KOPT-K1 (cell line): ENCODE results near the gene GSTA2.

Source experiments
- H3K27ac ChIP-seq: fragments of 200-600 bp; sonication (generic); 2 replicates; pipeline ENCODE4 v1.5.1; 2016; ENCODE audit warnings: antibody characterized with exemption, mild to moderate bottlenecking, low read depth, low read length; ENCODE audit not compliant: poor library complexity, severe bottlenecking
- H3K36me3 ChIP-seq: fragments of 200-600 bp; sonication (generic); 2 replicates; pipeline ENCODE4 v1.5.1; 2017; ENCODE audit warnings: antibody characterized with exemption, mild to moderate bottlenecking, low read length, moderate library complexity; ENCODE audit not compliant: insufficient read depth
- H3K9me3 ChIP-seq: fragments of 200-600 bp; sonication (generic); 2 replicates; pipeline ENCODE4 v1.5.1; 2017; ENCODE audit warnings: antibody characterized with exemption, low read length, mild to moderate bottlenecking; ENCODE audit not compliant: insufficient read depth, poor library complexity, severe bottlenecking

GSTA2 gene

GRCh38 chr6:52741872-52742271, 21.4 kb downstream of the GSTA2 start:
- H3K36me3 ChIP-seq, result no peaks in the 10 kb centered on the region
- H3K27ac ChIP-seq, result no peak overlapping the region
- H3K9me3 ChIP-seq, result no peaks in the 10 kb centered on the region

- Histone ChIP-seq H3K27ac (no peak overlapping the region), H3K9me3 (no peaks in the 10 kb centered on the region), H3K36me3 (no peaks in the 10 kb centered on the region)
Measured at GRCh38 chr6:52739627-52740026, 23.6 kb downstream of the GSTA2 start.

DNA sequence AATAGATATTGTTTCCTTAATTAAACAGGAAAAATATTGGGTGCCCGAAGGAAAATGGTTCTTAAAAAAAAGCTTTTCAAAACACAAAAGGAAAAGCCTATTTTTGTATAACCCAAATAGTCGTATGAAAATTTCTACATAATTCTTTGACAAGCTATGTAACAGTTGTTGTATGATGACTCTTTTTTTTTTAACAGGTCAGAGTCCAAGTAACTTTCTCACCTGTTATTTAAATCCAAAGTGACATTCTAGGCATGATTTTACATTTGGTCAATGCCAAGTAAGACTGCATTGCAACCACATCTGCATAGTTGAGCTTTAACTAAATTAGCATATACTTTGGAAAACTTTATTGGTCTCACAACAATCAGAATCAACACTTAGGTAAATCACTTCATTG, 24.1 kb downstream of the GSTA2 start:
- Histone ChIP-seq H3K9me3 (no peaks in the 10 kb centered on the region), H3K36me3 (no peaks in the 10 kb centered on the region), H3K27ac (no peak overlapping the region)

DNA sequence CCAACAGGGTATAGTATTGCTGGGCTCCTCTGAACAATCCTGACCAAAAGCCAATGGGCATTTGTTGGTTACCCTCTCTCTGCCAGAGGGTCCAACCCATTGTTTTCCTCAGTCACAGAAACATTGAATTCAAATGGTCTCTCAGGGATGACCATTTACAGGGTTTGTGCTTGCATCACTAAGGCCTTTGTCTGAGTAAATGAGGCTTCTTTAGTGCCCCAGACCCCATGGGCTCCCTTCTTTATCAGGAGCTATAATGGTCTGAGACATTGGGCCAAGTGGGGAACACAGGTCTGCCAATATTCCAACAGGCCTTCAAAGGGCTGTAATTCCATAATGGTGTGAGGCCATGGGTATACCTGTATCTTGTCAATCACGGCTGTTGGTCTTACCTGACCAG, 27.1 kb downstream of the GSTA2 start:
- Histone ChIP-seq H3K36me3 (no peaks in the 10 kb centered on the region), H3K27ac (no peak overlapping the region), H3K9me3 (no peaks in the 10 kb centered on the region)

GRCh38 chr6:52735071-52735470, 28.2 kb downstream of the GSTA2 start:
- Histone ChIP-seq H3K36me3 (no peaks in the 10 kb centered on the region), H3K27ac (no peak overlapping the region), H3K9me3 (no peaks in the 10 kb centered on the region)

DNA sequence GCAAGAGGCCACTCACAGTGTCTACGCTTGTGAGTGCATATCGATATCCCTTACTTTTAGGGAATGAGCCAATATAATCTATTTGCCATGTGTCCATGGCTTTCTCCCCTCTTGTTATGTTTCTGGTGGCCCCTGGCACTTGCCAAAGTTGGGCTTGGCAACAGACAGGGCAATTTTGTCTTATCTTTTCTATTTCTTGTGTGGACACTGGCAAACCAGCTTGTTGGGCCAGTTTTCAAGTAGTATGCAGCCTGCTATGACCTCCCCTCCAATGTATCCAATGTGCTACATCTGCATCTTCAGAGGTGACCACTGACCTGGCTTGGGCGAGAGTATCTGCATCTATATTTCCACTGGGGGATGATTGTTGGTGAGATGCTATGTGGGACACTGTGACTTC, 29.2 kb downstream of the GSTA2 start:
- Histone ChIP-seq H3K27ac (no peak overlapping the region), H3K9me3 (no peaks in the 10 kb centered on the region), H3K36me3 (no peaks in the 10 kb centered on the region)

GRCh38 chr6:52733172-52733571, 30.1 kb downstream of the GSTA2 start:
- Histone ChIP-seq H3K36me3 (no peaks in the 10 kb centered on the region), H3K9me3 (no peaks in the 10 kb centered on the region), H3K27ac (no peak overlapping the region)

GRCh38 chr6:52731719-52732118, 31.6 kb downstream of the GSTA2 start:
- H3K27ac ChIP-seq, result no peak overlapping the region

GRCh38 chr6:52729576-52729975, 33.7 kb downstream of the GSTA2 start:
- no peak overlapping the region for H3K27ac ChIP-seq
- H3K36me3 ChIP-seq, result no peaks in the 10 kb centered on the region
- H3K9me3 ChIP-seq, result no peaks in the 10 kb centered on the region

More at GRCh38 chr6:52731719-52732118, 31.6 kb downstream of the GSTA2 start:
- H3K9me3 ChIP-seq, result no peaks in the 10 kb centered on the region
- no peaks in the 10 kb centered on the region for H3K36me3 ChIP-seq

DNA sequence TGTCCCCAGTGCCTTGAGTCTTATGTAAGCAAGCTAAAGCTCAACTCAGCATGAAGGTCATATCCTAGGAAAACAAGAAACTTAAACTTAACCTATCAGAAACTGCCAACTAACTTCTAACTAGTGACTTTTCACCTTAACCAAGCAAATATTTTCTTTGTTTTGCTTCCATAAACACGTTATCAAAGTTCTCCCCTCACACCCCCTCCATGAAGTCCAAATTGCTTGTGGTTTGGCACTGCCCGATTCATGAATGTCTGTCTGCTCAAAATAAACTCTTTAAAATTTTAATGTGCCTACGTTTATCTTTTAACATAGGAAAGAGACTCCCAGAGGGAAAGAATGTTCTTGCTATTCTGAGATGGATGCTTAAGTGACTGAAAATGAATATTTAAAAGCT, 34.9 kb downstream of the GSTA2 start:
- Histone ChIP-seq H3K36me3 (no peaks in the 10 kb centered on the region), H3K27ac (no peak overlapping the region), H3K9me3 (no peaks in the 10 kb centered on the region)

GRCh38 chr6:52727908-52728307, 35.4 kb downstream of the GSTA2 start:
- H3K36me3 ChIP-seq, result no peaks in the 10 kb centered on the region
- H3K27ac ChIP-seq, result no peak overlapping the region
- no peaks in the 10 kb centered on the region for H3K9me3 ChIP-seq

DNA sequence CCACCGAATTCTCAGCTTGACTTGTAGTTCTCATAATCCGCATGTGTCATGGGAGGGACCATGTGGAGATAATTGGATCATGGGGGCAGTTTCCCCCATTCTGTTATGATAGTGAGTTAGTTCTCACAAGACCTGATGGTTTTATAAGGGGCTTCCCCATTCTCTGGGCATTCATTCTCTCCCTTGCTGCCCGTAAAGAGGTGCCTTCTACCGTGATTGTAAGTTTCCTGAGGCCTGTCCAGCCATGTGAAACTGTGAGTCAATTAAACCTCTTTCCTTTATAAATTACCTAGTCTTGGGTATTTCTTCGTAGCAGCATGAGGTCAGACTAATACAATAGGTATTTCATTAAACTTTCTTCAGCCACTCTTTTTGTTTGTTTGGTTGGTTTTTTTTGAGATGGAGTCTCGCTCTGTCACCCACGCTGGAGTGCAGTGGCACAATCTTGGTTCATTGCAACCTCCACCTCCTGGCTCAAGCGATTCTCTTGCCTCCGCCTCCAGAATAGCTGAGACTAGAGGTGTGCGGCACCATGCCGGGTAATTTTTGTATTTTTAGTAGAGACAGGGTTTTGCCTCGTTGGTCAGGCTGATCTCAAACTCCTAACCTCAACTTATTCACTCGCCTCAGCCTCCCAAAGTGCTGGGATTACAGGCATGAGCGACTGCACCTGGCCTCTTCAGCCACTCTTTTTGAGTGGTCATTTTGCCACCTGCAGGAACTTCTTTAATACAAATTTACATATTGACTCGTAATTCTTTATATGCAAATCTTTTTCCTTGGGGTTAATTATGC, 36.3 kb downstream of the GSTA2 start:
- H3K27ac ChIP-seq, result no peak overlapping the region
- H3K36me3 ChIP-seq, result no peaks in the 10 kb centered on the region

GRCh38 chr6:52726193-52726542, 37.1 kb downstream of the GSTA2 start:
- Histone ChIP-seq H3K27ac (no peak overlapping the region), H3K36me3 (no peaks in the 10 kb centered on the region), H3K9me3 (no peaks in the 10 kb centered on the region)

More for the DNA sequence above, 36.3 kb downstream of the GSTA2 start:
- H3K9me3 ChIP-seq, result no peaks in the 10 kb centered on the region

- Histone ChIP-seq H3K9me3 (no peaks in the 10 kb centered on the region), H3K36me3 (no peaks in the 10 kb centered on the region), H3K27ac (no peak overlapping the region)
Measured at GRCh38 chr6:52725535-52726192, 37.6 kb downstream of the GSTA2 start.

DNA sequence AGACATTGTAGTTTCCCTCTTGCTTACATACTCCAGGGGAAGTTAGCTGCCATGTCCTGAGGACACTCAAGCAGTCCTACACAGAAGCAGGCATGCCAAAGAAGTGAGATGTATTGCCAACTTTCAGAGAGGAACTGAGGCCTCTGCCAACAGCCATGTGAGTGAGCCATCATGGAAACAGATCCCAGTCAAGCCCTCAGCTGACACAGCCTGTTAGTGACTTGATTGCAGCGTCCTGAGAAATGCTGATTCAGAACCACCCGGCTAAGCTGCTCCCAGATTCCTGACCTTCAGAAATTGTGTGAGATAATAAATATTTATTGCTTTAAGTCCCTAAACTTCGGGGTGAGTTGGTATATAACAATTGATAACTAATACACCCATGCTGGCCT, 38.1 kb downstream of the GSTA2 start:
- Histone ChIP-seq H3K27ac (no peak overlapping the region), H3K36me3 (no peaks in the 10 kb centered on the region), H3K9me3 (no peaks in the 10 kb centered on the region)
